ENCODE measurements around the gene EEFSEC.

EEFSEC gene

GRCh38 chr3:128281056-128281455 is 127.8 kb downstream of the EEFSEC start:
- Histone ChIP-seq H3K9me3 (ENCODE audit: control insufficient read depth, low read length) (no peaks in the 10 kb centered on the region), H3K36me3 (ENCODE audit: control insufficient read depth, insufficient read depth, low read length) (no peaks in the 10 kb centered on the region), H3K27ac (ENCODE audit: low read depth, low read length, severe bottlenecking) (peak overlapping the region; percentile 36), H3K4me1 (ENCODE audit: control insufficient read depth, insufficient read depth, low read length, poor library complexity, severe bottlenecking) (peaks cover 26% of the 10 kb centered on the region), H3K4me3 (ENCODE audit: extremely low read depth, insufficient read depth, low read length, poor library complexity, severe bottlenecking) (no peak overlapping the region)
- WGBS, 2 experiments (ENCODE audit: insufficient coverage in 2 of 2): 36 to 38% methylated on average over 2 of the region's 2 CpGs

- H3K4me1 ChIP-seq (ENCODE audit: control insufficient read depth, insufficient read depth, low read length, poor library complexity, severe bottlenecking): peaks cover 26% of the 10 kb centered on the region
- H3K9me3 ChIP-seq (ENCODE audit: control insufficient read depth, low read length): no peaks in the 10 kb centered on the region
- H3K4me3 ChIP-seq (ENCODE audit: extremely low read depth, insufficient read depth, low read length, poor library complexity, severe bottlenecking): no peak overlapping the region
- no peaks in the 10 kb centered on the region for H3K36me3 ChIP-seq (ENCODE audit: control insufficient read depth, insufficient read depth, low read length)
- no peak overlapping the region for H3K27ac ChIP-seq (ENCODE audit: low read depth, low read length, severe bottlenecking)
- WGBS, 2 experiments (ENCODE audit: insufficient coverage in 2 of 2): 74 to 87% methylated on average over 7 to 8 of the region's 11 CpGs
Measured at GRCh38 chr3:128281461-128282367, 128.4 kb downstream of the EEFSEC start.

GRCh38 chr3:128282380-128283196 is 129.3 kb downstream of the EEFSEC start:
- 81 to 84% methylated on average over 15 to 16 of the region's 16 CpGs for WGBS, 2 experiments (ENCODE audit: insufficient coverage in 2 of 2)

GRCh38 chr3:128283421-128283820 is 130.1 kb downstream of the EEFSEC start:
- Histone ChIP-seq H3K4me1 (ENCODE audit: control insufficient read depth, insufficient read depth, low read length, poor library complexity, severe bottlenecking) (peaks cover 25% of the 10 kb centered on the region), H3K4me3 (ENCODE audit: extremely low read depth, insufficient read depth, low read length, poor library complexity, severe bottlenecking) (no peak overlapping the region), H3K9me3 (ENCODE audit: control insufficient read depth, low read length) (no peaks in the 10 kb centered on the region), H3K36me3 (ENCODE audit: control insufficient read depth, insufficient read depth, low read length) (no peaks in the 10 kb centered on the region), H3K27ac (ENCODE audit: low read depth, low read length, severe bottlenecking) (no peak overlapping the region)
- 88 to 91% methylated on average over 3 of the region's 3 CpGs for WGBS, 2 experiments (ENCODE audit: insufficient coverage in 2 of 2)

More at GRCh38 chr3:128282380-128283196, 129.3 kb downstream of the EEFSEC start:
- peaks cover 26% of the 10 kb centered on the region for H3K4me1 ChIP-seq (ENCODE audit: control insufficient read depth, insufficient read depth, low read length, poor library complexity, severe bottlenecking)
- H3K27ac ChIP-seq (ENCODE audit: low read depth, low read length, severe bottlenecking): no peak overlapping the region
- no peaks in the 10 kb centered on the region for H3K9me3 ChIP-seq (ENCODE audit: control insufficient read depth, low read length)
- no peaks in the 10 kb centered on the region for H3K36me3 ChIP-seq (ENCODE audit: control insufficient read depth, insufficient read depth, low read length)
- no peak overlapping the region for H3K4me3 ChIP-seq (ENCODE audit: extremely low read depth, insufficient read depth, low read length, poor library complexity, severe bottlenecking)

- WGBS, 2 experiments (ENCODE audit: insufficient coverage in 2 of 2): 88 to 96% methylated on average over 11 of the region's 13 CpGs
- no peak overlapping the region for H3K27ac ChIP-seq (ENCODE audit: low read depth, low read length, severe bottlenecking)
- no peaks in the 10 kb centered on the region for H3K9me3 ChIP-seq (ENCODE audit: control insufficient read depth, low read length)
- H3K4me3 ChIP-seq (ENCODE audit: extremely low read depth, insufficient read depth, low read length, poor library complexity, severe bottlenecking): no peak overlapping the region
- H3K36me3 ChIP-seq (ENCODE audit: control insufficient read depth, insufficient read depth, low read length): no peaks in the 10 kb centered on the region
- H3K4me1 ChIP-seq (ENCODE audit: control insufficient read depth, insufficient read depth, low read length, poor library complexity, severe bottlenecking): peaks cover 8% of the 10 kb centered on the region
Measured at GRCh38 chr3:128285042-128285966, 132.0 kb downstream of the EEFSEC start.

GRCh38 chr3:128285967-128286321 is 132.7 kb downstream of the EEFSEC start:
- 89% methylated on average over 1 of the region's 2 CpGs; no CpG with 5 or more reads in 1 of the 2 experiments for WGBS, 2 experiments (ENCODE audit: insufficient coverage in 2 of 2)
- Histone ChIP-seq H3K9me3 (ENCODE audit: control insufficient read depth, low read length) (no peaks in the 10 kb centered on the region), H3K27ac (ENCODE audit: low read depth, low read length, severe bottlenecking) (no peak overlapping the region), H3K4me1 (ENCODE audit: control insufficient read depth, insufficient read depth, low read length, poor library complexity, severe bottlenecking) (peaks cover 1% of the 10 kb centered on the region), H3K4me3 (ENCODE audit: extremely low read depth, insufficient read depth, low read length, poor library complexity, severe bottlenecking) (no peak overlapping the region), H3K36me3 (ENCODE audit: control insufficient read depth, insufficient read depth, low read length) (no peaks in the 10 kb centered on the region)

GRCh38 chr3:128286691-128287090 is 133.4 kb downstream of the EEFSEC start:
- Histone ChIP-seq H3K27ac (ENCODE audit: low read depth, low read length, severe bottlenecking) (no peak overlapping the region), H3K36me3 (ENCODE audit: control insufficient read depth, insufficient read depth, low read length) (no peaks in the 10 kb centered on the region), H3K9me3 (ENCODE audit: control insufficient read depth, low read length) (no peaks in the 10 kb centered on the region), H3K4me3 (ENCODE audit: extremely low read depth, insufficient read depth, low read length, poor library complexity, severe bottlenecking) (no peak overlapping the region), H3K4me1 (ENCODE audit: control insufficient read depth, insufficient read depth, low read length, poor library complexity, severe bottlenecking) (no peaks in the 10 kb centered on the region)

GRCh38 chr3:128287216-128287615 is 133.9 kb downstream of the EEFSEC start:
- WGBS, 2 experiments (ENCODE audit: insufficient coverage in 2 of 2): 69 to 75% methylated on average over 2 of the region's 2 CpGs
- H3K4me1 ChIP-seq (ENCODE audit: control insufficient read depth, insufficient read depth, low read length, poor library complexity, severe bottlenecking): no peaks in the 10 kb centered on the region

GRCh38 chr3:128289534-128289933 is 136.3 kb downstream of the EEFSEC start:
- Histone ChIP-seq H3K9me3 (ENCODE audit: control insufficient read depth, low read length) (no peaks in the 10 kb centered on the region), H3K4me3 (ENCODE audit: extremely low read depth, insufficient read depth, low read length, poor library complexity, severe bottlenecking) (no peak overlapping the region)
- 100% methylated on average over 1 of the region's 1 CpG for WGBS, 2 experiments (ENCODE audit: insufficient coverage in 2 of 2)

More at GRCh38 chr3:128287216-128287615, 133.9 kb downstream of the EEFSEC start:
- Histone ChIP-seq H3K4me3 (ENCODE audit: extremely low read depth, insufficient read depth, low read length, poor library complexity, severe bottlenecking) (no peak overlapping the region), H3K36me3 (ENCODE audit: control insufficient read depth, insufficient read depth, low read length) (no peaks in the 10 kb centered on the region), H3K9me3 (ENCODE audit: control insufficient read depth, low read length) (no peaks in the 10 kb centered on the region), H3K27ac (ENCODE audit: low read depth, low read length, severe bottlenecking) (no peak overlapping the region)

GRCh38 chr3:128290484-128290883 is 137.2 kb downstream of the EEFSEC start:
- Histone ChIP-seq H3K4me1 (ENCODE audit: control insufficient read depth, insufficient read depth, low read length, poor library complexity, severe bottlenecking) (no peaks in the 10 kb centered on the region), H3K4me3 (ENCODE audit: extremely low read depth, insufficient read depth, low read length, poor library complexity, severe bottlenecking) (no peak overlapping the region), H3K27ac (ENCODE audit: low read depth, low read length, severe bottlenecking) (no peak overlapping the region), H3K36me3 (ENCODE audit: control insufficient read depth, insufficient read depth, low read length) (no peaks in the 10 kb centered on the region), H3K9me3 (ENCODE audit: control insufficient read depth, low read length) (no peaks in the 10 kb centered on the region)
- 84 to 100% methylated on average over 1 to 2 of the region's 3 CpGs for WGBS, 2 experiments (ENCODE audit: insufficient coverage in 2 of 2)

More at GRCh38 chr3:128289534-128289933, 136.3 kb downstream of the EEFSEC start:
- Histone ChIP-seq H3K27ac (ENCODE audit: low read depth, low read length, severe bottlenecking) (no peak overlapping the region), H3K4me1 (ENCODE audit: control insufficient read depth, insufficient read depth, low read length, poor library complexity, severe bottlenecking) (no peaks in the 10 kb centered on the region), H3K36me3 (ENCODE audit: control insufficient read depth, insufficient read depth, low read length) (no peaks in the 10 kb centered on the region)
